ENCODE data around the gene AFG1L. TPM values are rescaled to one million over a fixed set of nuclear protein-coding genes. Genes with fewer than 3 reads are reported as not detected.
A peak's percentile ranks its signal among the peaks of the same experiment; 100 is the strongest.
"Not testable (repeated sequence)": the region's sequence is repeated elsewhere in the genome, so short reads cannot be mapped to it uniquely, and the experiment has no call there.

Gene AFG1L
- 1 to 10 TPM; 5.3 to 6.3 TPM for total RNA-seq

GRCh38 chr6:108294727-108295625 lies at the start of gene AFG1L:
AFG1L (plus strand) TSS chr6:108295054; CDS start chr6:108295080, 26 bp downstream.
- peak within 1 kb of the TSS; percentile 98 for H3K27ac Mint-ChIP-seq

GRCh38 chr6:108245095-108245494 lies 49.8 kb upstream of the AFG1L start:
- CTCF ChIA-PET; H3K27ac Mint-ChIP-seq; DNase-seq; H3K4me3 Mint-ChIP-seq; intact Hi-C loops (cut with micrococcal nuclease); H3K27me3 Mint-ChIP-seq; POLR2A ChIA-PET: not testable (repeated sequence)
- Mint-ChIP-seq H3K9me3 (peaks cover 18% of the 10 kb centered on the region), H3K36me3 (peaks cover 52% of the 10 kb centered on the region), H3K4me1 (ENCODE audit: low read depth) (peaks cover 20% of the 10 kb centered on the region)

More at GRCh38 chr6:108294727-108295625, at the start of gene AFG1L:
- Mint-ChIP-seq H3K27me3 (no peaks in the 10 kb centered on the region), H3K36me3 (peaks cover 4% of the 10 kb centered on the region), H3K4me3 (peak within 1 kb of the TSS; percentile 94), H3K9me3 (no peaks in the 10 kb centered on the region), H3K4me1 (ENCODE audit: low read depth) (peaks cover 18% of the 10 kb centered on the region)
- intact Hi-C loops (cut with micrococcal nuclease): loop anchor here (1.0 to 5.0 kb wide), 4 partner anchors 34 to 221 kb away; partner anchors contain the start of genes NR2E1, OSTM1 and SNX3
- DNase-seq: peak; percentile 92
- ChIA-PET CTCF (interaction anchor here (1.0 to 1.6 kb wide), 2 partner anchors 34 kb away, joined by 4 read pairs; partner anchors contain the start of gene SNX3), POLR2A (interaction anchor here (3.7 kb wide), 1 partner anchor 34 kb away, joined by 26 read pairs; the partner anchor contains the start of gene SNX3)

- CTCF ChIA-PET: interaction anchor here (1.2 kb wide), 1 partner anchor 243 kb away, joined by 3 read pairs; no protein-coding TSS in a partner anchor
- H3K27ac Mint-ChIP-seq: no peak overlapping the region
- H3K4me3 Mint-ChIP-seq: no peak overlapping the region
- peaks cover 7% of the 10 kb centered on the region for H3K9me3 Mint-ChIP-seq
- no peaks in the 10 kb centered on the region for H3K27me3 Mint-ChIP-seq
- POLR2A ChIA-PET: no interaction called here
- intact Hi-C loops (cut with micrococcal nuclease): no loop called here
- no peak for DNase-seq
- peaks cover 29% of the 10 kb centered on the region for H3K4me1 Mint-ChIP-seq (ENCODE audit: low read depth)
- peaks cover 34% of the 10 kb centered on the region for H3K36me3 Mint-ChIP-seq
These were observed 46.8 kb upstream of the AFG1L start for GRCh38 chr6:108247965-108248536.

GRCh38 chr6:108250240-108250866 lies 44.5 kb upstream of the AFG1L start:
- POLR2A ChIA-PET: no interaction called here

GRCh38 chr6:108251252-108251651 lies 43.6 kb upstream of the AFG1L start:
- peaks cover 38% of the 10 kb centered on the region for H3K4me1 Mint-ChIP-seq (ENCODE audit: low read depth)
- ChIA-PET CTCF (interaction anchor here (0.6 to 0.9 kb wide), 2 partner anchors 118 to 240 kb away, joined by 3 to 4 read pairs; no protein-coding TSS in a partner anchor), POLR2A (no interaction called here)
- intact Hi-C loops (cut with micrococcal nuclease): loop anchor here (10.0 kb wide), 1 partner anchor 244 kb away; no protein-coding TSS in a partner anchor
- no peaks in the 10 kb centered on the region for H3K9me3 Mint-ChIP-seq
- H3K27me3 Mint-ChIP-seq: no peaks in the 10 kb centered on the region
- no peak overlapping the region for H3K27ac Mint-ChIP-seq
- H3K4me3 Mint-ChIP-seq: no peak overlapping the region
- DNase-seq: no peak
- peaks cover 21% of the 10 kb centered on the region for H3K36me3 Mint-ChIP-seq

More at GRCh38 chr6:108250240-108250866, 44.5 kb upstream of the AFG1L start:
- DNase-seq: no peak
- peaks cover 3% of the 10 kb centered on the region for H3K9me3 Mint-ChIP-seq
- intact Hi-C loops (cut with micrococcal nuclease): loop anchor here (10.0 kb wide), 1 partner anchor 244 kb away; no protein-coding TSS in a partner anchor
- H3K36me3 Mint-ChIP-seq: peaks cover 28% of the 10 kb centered on the region
- peaks cover 38% of the 10 kb centered on the region for H3K4me1 Mint-ChIP-seq (ENCODE audit: low read depth)
- CTCF ChIA-PET: interaction anchor here (0.7 to 0.9 kb wide), 2 partner anchors 171 to 241 kb away, joined by 3 to 4 read pairs; no protein-coding TSS in a partner anchor
- H3K27me3 Mint-ChIP-seq: no peaks in the 10 kb centered on the region
- H3K27ac Mint-ChIP-seq: no peak overlapping the region
- H3K4me3 Mint-ChIP-seq: no peak overlapping the region

GRCh38 chr6:108252055-108252454 lies 42.8 kb upstream of the AFG1L start:
- DNase-seq: no peak
- H3K36me3 Mint-ChIP-seq: peaks cover 16% of the 10 kb centered on the region
- H3K27me3 Mint-ChIP-seq: no peaks in the 10 kb centered on the region
- ChIA-PET POLR2A (no interaction called here), CTCF (interaction anchor here (0.7 kb wide), 1 partner anchor 8 kb away, joined by 3 read pairs; no protein-coding TSS in a partner anchor)
- intact Hi-C loops (cut with micrococcal nuclease): loop anchor here (10.0 kb wide), 1 partner anchor 243 kb away; no protein-coding TSS in a partner anchor
- peaks cover 43% of the 10 kb centered on the region for H3K4me1 Mint-ChIP-seq (ENCODE audit: low read depth)
- H3K4me3 Mint-ChIP-seq: no peak overlapping the region
- H3K27ac Mint-ChIP-seq: no peak overlapping the region
- no peaks in the 10 kb centered on the region for H3K9me3 Mint-ChIP-seq

GRCh38 chr6:108253241-108253640 lies 41.6 kb upstream of the AFG1L start:
- ChIA-PET CTCF (no interaction called here), POLR2A (no interaction called here)
- intact Hi-C loops (cut with micrococcal nuclease): loop anchor here (10.0 kb wide), 1 partner anchor 242 kb away; no protein-coding TSS in a partner anchor
- Mint-ChIP-seq H3K9me3 (no peaks in the 10 kb centered on the region), H3K27me3 (no peaks in the 10 kb centered on the region), H3K4me1 (ENCODE audit: low read depth) (peaks cover 42% of the 10 kb centered on the region), H3K27ac (no peak overlapping the region), H3K36me3 (peaks cover 8% of the 10 kb centered on the region), H3K4me3 (no peak overlapping the region)
- DNase-seq: no peak

GRCh38 chr6:108254433-108255410 lies 40.1 kb upstream of the AFG1L start:
- Mint-ChIP-seq H3K9me3 (no peaks in the 10 kb centered on the region), H3K36me3 (peaks cover 7% of the 10 kb centered on the region), H3K4me3 (no peak overlapping the region), H3K27ac (no peak overlapping the region), H3K4me1 (ENCODE audit: low read depth) (peaks cover 41% of the 10 kb centered on the region), H3K27me3 (no peaks in the 10 kb centered on the region)
- no peak for DNase-seq
- intact Hi-C loops (cut with micrococcal nuclease): loop anchor here (10.0 kb wide), 1 partner anchor 240 kb away; no protein-coding TSS in a partner anchor
- ChIA-PET POLR2A (no interaction called here), CTCF (interaction anchor here (1.7 kb wide), 1 partner anchor 237 kb away, joined by 4 read pairs; no protein-coding TSS in a partner anchor)

- ChIA-PET POLR2A (interaction anchor here (1.1 to 1.9 kb wide), 3 partner anchors 36 to 299 kb away, joined by 4 to 26 read pairs (median 4); partner anchors contain the start of gene AFG1L), CTCF (interaction anchor here (0.7 to 4.0 kb wide), 8 partner anchors 34 to 750 kb away, joined by 3 to 23 read pairs (median 4); partner anchors contain the start of gene AFG1L)
- H3K4me3 Mint-ChIP-seq: peak overlapping the region; percentile 79
- no peaks in the 10 kb centered on the region for H3K36me3 Mint-ChIP-seq
- H3K27me3 Mint-ChIP-seq: no peaks in the 10 kb centered on the region
- peak overlapping the region; percentile 88 for H3K27ac Mint-ChIP-seq
- peaks cover 21% of the 10 kb centered on the region for H3K4me1 Mint-ChIP-seq (ENCODE audit: low read depth)
- peak; percentile 45 for DNase-seq
- intact Hi-C loops (cut with micrococcal nuclease): loop anchor here (2.0 to 10.0 kb wide), 6 partner anchors 143 to 835 kb away; partner anchors contain the start of genes CEP57L1, SEC63 and SESN1
- no peaks in the 10 kb centered on the region for H3K9me3 Mint-ChIP-seq
These were observed 34.6 kb upstream of the AFG1L start for GRCh38 chr6:108260126-108260808.
